ENCODE measurements around the gene SERPINE1.

- TF ChIP-seq CTCF (IDR thresholded peaks at IDR 0.05) (no peak), POLR2A (IDR thresholded peaks at IDR 0.05) (no peak), POLR2AphosphoS5 (IDR thresholded peaks at IDR 0.05) (no peak)
These were observed 34.0 kb downstream of the SERPINE1 start for GRCh38 chr7:101160910-101161309.

All from suprapubic skin (tissue), 4 donors.